ENCODE results near the gene TGIF1. TPM values are rescaled to one million over a fixed set of nuclear protein-coding genes. Genes with fewer than 3 reads are reported as not detected.

TGIF1 gene
- total and polyA plus RNA-seq, 10 of the 15 experiments (the other 5 are each of a cell fraction or from before 2014, with no cell fraction given) = 1.8 to 8.5 (median 6.4) TPM

- Histone ChIP-seq H3K9ac (ENCODE audit: control insufficient read depth, insufficient read depth, low read length) (no peak overlapping the region), H3K79me2 (ENCODE audit: control insufficient read depth, insufficient read depth, low read length) (no peaks in the 10 kb centered on the region), H3K4me3 (no peak overlapping the region), H3K27ac (ENCODE audit: control insufficient read depth, insufficient read depth) (no peak overlapping the region), H3K36me3 (ENCODE audit: control insufficient read depth in 2 of 2, insufficient read depth in 2 of 2, low read length in 1 of 2) (no peaks in the 10 kb centered on the region), H4K20me1 (ENCODE audit: control insufficient read depth, insufficient read depth) (no peaks in the 10 kb centered on the region), H3K4me2 (ENCODE audit: control insufficient read depth, insufficient read depth) (no peak overlapping the region), H2AFZ (ENCODE audit: control insufficient read depth, low read depth, low read length) (no peak overlapping the region), H3K27me3 (replicated peaks in 1 of 2; ENCODE audit: control insufficient read depth in 2 of 2, insufficient read depth in 2 of 2, low read length in 1 of 2) (no peaks in the 10 kb centered on the region), H3K9me3 (replicated peaks; ENCODE audit: control insufficient read depth, insufficient read depth, low read length) (no peaks in the 10 kb centered on the region), H3K4me1 (ENCODE audit: control insufficient read depth, insufficient read depth, low read length) (no peaks in the 10 kb centered on the region)
- no peak for DNase-seq (ENCODE audit: low read depth, low spot score)
- in situ Hi-C loops (cut with MboI) = no loop called here
- ChIA-PET RAD21 (ENCODE audit: unreplicated experiment) (no interaction called here), CTCF (interaction anchor here (0.6 to 2.0 kb wide), 3 partner anchors 31 to 292 kb away, joined by 3 to 5 read pairs (median 3); no protein-coding TSS in a partner anchor), SMC1A (ENCODE audit: uncharacterized antibody, unreplicated experiment) (interaction anchor here (0.9 kb wide), 1 partner anchor 14 kb away, joined by 3 read pairs; no protein-coding TSS in a partner anchor), POLR2A (no interaction called here)
- intact Hi-C loops (cut with micrococcal nuclease; ENCODE audit: unreplicated experiment) = no loop called here
- TF ChIP-seq BACH1 (IDR thresholded peaks at IDR 0.05; ENCODE audit: borderline replicate concordance) (no peak), ETV6 (conservative IDR thresholded peaks at IDR 0.05 in 1 of 2, IDR thresholded peaks at IDR 0.05 in 1 of 2; ENCODE audit: borderline replicate concordance in 1 of 2, low read depth in 1 of 2) (peak in 1 of 2 experiments; percentile 46; a peak in 1 of 4 replicates)
- WGBS (ENCODE audit: insufficient coverage, insufficient replicate concordance, low lambda C conversion rate, missing lambda C conversion rate) = 1% methylated on average over 3 of the region's 3 CpGs
- no TSS peak for BruUV-seq (replicated peaks)
- no peak for ATAC-seq
- no peak for FAIRE-seq
Measured at GRCh38 chr18:3424280-3424890, 25.6 kb upstream of the TGIF1 start.

- in situ Hi-C loops (cut with MboI) = no loop called here
- ChIA-PET RAD21 (ENCODE audit: unreplicated experiment) (no interaction called here), POLR2A (no interaction called here), CTCF (interaction anchor here (2.0 kb wide), 1 partner anchor 30 kb away, joined by 5 read pairs; no protein-coding TSS in a partner anchor), SMC1A (ENCODE audit: uncharacterized antibody, unreplicated experiment) (no interaction called here)
- DNase-seq (ENCODE audit: low read depth, low spot score) (no peak), ATAC-seq (no peak), FAIRE-seq (no peak)
- no peak for TF ChIP-seq E2F4 (IDR thresholded peaks at IDR 0.05; ENCODE audit: low read depth, low read length)
- no peak for TF ChIP-seq NR2C2 (IDR thresholded peaks at IDR 0.05; ENCODE audit: borderline replicate concordance, control insufficient read depth, insufficient read length, low read depth)
- Histone ChIP-seq H3K36me3 (ENCODE audit: control insufficient read depth in 2 of 2, insufficient read depth in 2 of 2, low read length in 1 of 2) (no peaks in the 10 kb centered on the region), H3K4me1 (ENCODE audit: control insufficient read depth, insufficient read depth, low read length) (no peaks in the 10 kb centered on the region), H4K20me1 (ENCODE audit: control insufficient read depth, insufficient read depth) (no peaks in the 10 kb centered on the region), H3K9ac (ENCODE audit: control insufficient read depth, insufficient read depth, low read length) (no peak overlapping the region), H3K27ac (ENCODE audit: control insufficient read depth, insufficient read depth) (no peak overlapping the region), H2AFZ (ENCODE audit: control insufficient read depth, low read depth, low read length) (no peak overlapping the region), H3K9me3 (replicated peaks; ENCODE audit: control insufficient read depth, insufficient read depth, low read length) (no peaks in the 10 kb centered on the region), H3K79me2 (ENCODE audit: control insufficient read depth, insufficient read depth, low read length) (no peaks in the 10 kb centered on the region), H3K4me3 (no peak overlapping the region), H3K4me2 (ENCODE audit: control insufficient read depth, insufficient read depth) (no peak overlapping the region), H3K27me3 (replicated peaks in 1 of 2; ENCODE audit: control insufficient read depth in 2 of 2, insufficient read depth in 2 of 2, low read length in 1 of 2) (no peaks in the 10 kb centered on the region)
- BruUV-seq (replicated peaks) = no TSS peak
- intact Hi-C loops (cut with micrococcal nuclease; ENCODE audit: unreplicated experiment) = no loop called here
- 46% methylated on average over 3 of the region's 3 CpGs for WGBS (ENCODE audit: insufficient coverage, insufficient replicate concordance, low lambda C conversion rate, missing lambda C conversion rate)
Measured at GRCh38 chr18:3425030-3425429, 24.9 kb upstream of the TGIF1 start.

Data from GM12878 (cell line).